GM12892 (cell line): ENCODE results near the gene HBEGF.

Experiments
- POLR2A ChIP-seq: IDR thresholded peaks from 2 replicates; pipeline ENCODE4 v1.6.1; 2011; ENCODE audit warnings: low read depth, low read length, control low read depth
- TAF1 ChIP-seq: IDR thresholded peaks from 2 replicates; pipeline ENCODE4 v1.6.1; 2011; ENCODE audit warnings: low read depth, mild to moderate bottlenecking, control low read depth, low read length, borderline replicate concordance

DNA sequence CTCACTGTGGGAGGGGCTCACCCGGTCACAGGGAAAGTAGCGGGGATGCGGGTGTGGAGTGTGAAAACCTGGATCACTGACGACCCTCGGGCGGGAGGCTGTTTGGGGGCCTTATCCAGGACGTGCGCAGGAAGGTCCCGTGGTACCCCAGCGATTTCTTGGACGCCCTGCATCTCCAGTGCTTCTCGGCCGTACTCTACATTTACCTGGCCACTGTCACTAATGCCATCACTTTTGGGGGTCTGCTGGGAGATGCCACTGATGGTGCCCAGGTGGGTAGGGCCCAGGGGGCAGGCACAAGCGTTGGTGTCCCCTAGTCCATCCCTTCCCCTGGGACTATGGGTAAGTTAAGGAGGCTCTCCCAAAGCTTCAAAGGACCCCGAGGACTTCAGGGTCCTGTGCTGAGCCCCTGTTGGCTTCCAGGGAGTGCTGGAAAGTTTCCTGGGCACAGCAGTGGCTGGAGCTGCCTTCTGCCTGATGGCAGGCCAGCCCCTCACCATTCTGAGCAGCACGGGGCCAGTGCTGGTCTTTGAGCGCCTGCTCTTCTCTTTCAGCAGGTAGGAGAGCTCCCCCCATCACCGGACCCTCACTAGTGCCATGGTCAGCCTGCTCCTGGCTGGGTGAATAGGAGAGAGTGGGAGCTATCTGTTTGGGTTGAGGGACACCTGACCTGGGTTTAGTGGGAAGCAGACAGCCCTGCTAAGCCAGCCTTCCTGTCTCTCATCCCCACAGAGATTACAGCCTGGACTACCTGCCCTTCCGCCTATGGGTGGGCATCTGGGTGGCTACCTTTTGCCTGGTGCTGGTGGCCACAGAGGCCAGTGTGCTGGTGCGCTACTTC lies 17.4 kb upstream of the HBEGF start:
- TF ChIP-seq POLR2A (no peak), TAF1 (no peak)
